Glomerular endothelial cell (primary cell): ENCODE data around the gene CHERP. TPM values are rescaled to one million over a fixed set of nuclear protein-coding genes. Genes with fewer than 3 reads are reported as not detected.

ENCODE experiments used
- DNase-seq: peaks from one replicate; pipeline ENCODE4 v3.0.0-alpha.2; 2011; ENCODE audit warnings: low read depth, low spot score; ENCODE audit errors: extremely low read depth
- total RNA-seq: library from RNA; depleted of rRNA; stranded (reverse); fragments of >200 nt; gene quantifications from 2 replicates; pipeline ENCODE4 v1.2.3, GENCODE V29; 2015

The CHERP gene, protein sequence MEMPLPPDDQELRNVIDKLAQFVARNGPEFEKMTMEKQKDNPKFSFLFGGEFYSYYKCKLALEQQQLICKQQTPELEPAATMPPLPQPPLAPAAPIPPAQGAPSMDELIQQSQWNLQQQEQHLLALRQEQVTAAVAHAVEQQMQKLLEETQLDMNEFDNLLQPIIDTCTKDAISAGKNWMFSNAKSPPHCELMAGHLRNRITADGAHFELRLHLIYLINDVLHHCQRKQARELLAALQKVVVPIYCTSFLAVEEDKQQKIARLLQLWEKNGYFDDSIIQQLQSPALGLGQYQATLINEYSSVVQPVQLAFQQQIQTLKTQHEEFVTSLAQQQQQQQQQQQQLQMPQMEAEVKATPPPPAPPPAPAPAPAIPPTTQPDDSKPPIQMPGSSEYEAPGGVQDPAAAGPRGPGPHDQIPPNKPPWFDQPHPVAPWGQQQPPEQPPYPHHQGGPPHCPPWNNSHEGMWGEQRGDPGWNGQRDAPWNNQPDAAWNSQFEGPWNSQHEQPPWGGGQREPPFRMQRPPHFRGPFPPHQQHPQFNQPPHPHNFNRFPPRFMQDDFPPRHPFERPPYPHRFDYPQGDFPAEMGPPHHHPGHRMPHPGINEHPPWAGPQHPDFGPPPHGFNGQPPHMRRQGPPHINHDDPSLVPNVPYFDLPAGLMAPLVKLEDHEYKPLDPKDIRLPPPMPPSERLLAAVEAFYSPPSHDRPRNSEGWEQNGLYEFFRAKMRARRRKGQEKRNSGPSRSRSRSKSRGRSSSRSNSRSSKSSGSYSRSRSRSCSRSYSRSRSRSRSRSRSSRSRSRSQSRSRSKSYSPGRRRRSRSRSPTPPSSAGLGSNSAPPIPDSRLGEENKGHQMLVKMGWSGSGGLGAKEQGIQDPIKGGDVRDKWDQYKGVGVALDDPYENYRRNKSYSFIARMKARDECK
- total RNA-seq: 9.8 and 22.3 TPM in 2 replicates

DNA sequence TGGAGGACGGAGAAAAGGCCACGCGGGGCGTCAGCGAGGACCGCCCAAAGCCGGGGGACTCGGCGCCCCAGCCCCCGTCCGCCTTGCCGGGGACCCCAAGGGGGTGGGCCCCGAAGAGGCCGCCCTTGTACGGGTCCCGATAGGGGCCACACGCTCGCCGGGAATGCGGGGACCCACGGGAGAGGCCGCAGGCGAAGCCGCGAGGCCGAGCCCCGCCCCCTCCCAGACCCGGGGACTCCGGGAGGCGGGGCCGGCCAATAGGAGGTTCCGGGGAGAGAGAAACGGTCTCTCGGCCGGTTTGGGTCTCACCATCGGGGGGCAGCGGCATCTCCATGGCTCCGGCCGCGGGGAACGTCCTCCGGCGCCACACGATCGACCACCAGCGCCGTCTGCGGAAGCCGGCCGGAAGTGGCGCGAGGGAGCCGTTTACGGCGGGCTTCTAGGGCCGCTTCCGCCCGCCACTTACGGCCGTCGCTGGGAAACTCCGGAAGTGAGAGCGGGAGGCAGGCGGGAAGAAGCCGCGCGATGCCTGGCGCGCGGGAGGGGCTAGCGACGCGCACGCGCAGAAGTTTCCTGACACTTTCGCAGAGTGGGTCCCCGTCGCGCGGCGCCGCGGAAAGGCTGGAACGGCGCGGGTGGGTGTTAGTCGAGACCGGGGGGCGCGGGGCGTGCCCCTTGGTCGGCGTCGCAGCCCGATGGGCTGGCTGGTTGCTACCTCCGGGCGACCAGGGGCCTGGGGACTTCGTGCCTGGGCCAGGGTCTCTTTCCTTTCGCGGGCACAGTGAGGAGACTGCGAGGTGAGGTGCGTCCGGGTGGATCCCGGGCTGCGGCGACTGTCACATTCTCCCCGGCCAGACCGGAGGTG lies at the start of gene CHERP:
TSS of gene CHERP (minus strand) at position 393 of the 865 bp plus-strand sequence. CDS start at position 334, 59 bp downstream.
- DNase-seq: no peak

DNA sequence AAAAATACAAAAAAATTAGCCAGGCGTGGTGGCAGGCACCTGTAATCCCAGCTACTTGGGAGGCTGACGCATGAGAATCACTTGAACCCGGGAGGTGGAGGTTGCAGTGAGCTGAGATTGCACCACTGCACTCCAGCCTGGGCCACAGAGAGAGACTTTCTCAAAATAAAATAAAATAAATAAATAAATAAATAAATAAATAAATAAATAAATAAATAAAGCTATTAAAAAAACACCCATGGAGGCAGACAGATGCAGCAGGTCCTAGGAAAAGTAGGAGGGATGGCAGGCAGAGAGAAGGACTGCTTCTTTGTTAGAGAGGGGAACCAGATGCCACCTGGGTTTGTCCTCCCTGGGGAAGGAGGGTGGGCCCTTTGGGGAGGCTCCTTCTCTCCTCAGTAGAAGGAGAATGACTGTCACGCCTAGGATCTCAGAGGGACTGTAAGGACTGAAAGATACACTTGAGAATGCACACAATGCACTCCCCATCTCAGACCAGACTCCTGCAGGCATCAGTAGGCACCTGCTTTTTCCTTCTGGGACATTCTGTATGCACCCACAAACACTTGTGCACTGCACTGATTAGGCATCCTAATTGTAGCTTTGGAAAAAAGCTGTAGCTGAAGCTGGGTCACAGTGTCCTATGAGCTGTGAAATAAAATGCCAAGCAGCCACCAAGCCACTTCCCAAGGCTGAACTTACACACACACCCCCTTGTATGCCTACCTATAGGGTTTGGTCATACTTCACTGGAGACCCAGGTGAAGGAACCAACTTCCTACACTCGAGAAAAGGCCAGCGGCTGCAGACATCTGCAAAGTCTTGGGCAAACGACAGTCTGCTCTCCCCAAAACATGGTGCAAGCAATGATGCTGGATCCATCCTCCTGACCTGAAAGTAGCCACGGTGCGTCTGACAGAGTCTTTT lies 48.9 kb upstream of the CHERP start:
- DNase-seq: no peak

DNA sequence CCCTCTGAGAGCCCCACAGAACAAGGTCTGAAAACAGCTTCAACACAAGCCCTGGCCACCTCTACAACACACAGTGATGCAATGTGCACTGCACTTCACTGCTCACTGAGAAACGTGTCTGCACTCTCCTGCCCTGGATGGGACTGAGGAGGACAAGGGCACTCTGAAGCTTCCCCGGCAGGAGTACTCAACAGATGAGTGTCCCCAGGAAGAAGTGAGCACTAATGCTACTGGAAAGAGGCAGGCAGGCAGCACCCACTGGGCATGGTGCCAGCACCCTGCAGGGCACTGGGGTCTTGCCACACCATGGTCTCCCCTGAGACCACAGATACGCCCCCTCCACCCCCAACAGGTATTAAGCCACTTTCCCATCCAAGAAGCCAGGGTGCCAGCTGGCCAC lies 47.7 kb upstream of the CHERP start:
- DNase-seq: no peak

DNA sequence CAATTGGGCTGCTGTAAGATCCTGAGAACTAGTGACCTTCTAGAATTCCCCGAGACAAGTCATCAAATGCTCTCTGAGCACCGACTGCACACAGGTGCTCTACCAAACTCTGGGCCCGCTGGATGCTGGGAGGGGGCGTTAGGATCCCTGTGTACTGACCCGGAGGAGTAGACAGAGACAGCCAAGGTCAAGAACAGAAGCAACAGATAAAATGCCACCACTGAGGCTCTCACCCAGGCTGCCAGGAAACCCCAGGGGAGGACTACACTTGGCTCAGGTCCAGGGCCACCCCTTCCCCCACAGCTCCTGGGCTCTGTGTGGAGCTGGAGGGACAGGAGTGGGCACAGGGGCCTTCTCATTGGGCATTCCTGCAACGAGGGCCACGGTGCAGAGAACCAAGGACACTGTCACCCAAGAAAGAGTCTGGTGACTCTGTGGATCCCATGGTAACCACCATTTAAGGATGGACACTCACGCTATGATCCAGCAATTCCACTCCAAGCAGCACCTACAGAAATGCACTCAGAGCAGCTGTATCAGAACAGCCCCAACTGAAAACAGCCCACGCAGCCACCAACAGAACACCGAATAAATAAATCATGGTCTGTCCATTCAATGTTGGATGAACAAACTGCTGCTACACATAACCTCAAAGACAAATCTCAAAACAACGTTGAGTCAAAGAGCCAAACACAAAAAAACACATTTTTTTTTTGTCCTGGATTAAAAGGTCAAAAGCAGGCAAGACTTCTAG lies 46.8 kb upstream of the CHERP start:
- no peak for DNase-seq

DNA sequence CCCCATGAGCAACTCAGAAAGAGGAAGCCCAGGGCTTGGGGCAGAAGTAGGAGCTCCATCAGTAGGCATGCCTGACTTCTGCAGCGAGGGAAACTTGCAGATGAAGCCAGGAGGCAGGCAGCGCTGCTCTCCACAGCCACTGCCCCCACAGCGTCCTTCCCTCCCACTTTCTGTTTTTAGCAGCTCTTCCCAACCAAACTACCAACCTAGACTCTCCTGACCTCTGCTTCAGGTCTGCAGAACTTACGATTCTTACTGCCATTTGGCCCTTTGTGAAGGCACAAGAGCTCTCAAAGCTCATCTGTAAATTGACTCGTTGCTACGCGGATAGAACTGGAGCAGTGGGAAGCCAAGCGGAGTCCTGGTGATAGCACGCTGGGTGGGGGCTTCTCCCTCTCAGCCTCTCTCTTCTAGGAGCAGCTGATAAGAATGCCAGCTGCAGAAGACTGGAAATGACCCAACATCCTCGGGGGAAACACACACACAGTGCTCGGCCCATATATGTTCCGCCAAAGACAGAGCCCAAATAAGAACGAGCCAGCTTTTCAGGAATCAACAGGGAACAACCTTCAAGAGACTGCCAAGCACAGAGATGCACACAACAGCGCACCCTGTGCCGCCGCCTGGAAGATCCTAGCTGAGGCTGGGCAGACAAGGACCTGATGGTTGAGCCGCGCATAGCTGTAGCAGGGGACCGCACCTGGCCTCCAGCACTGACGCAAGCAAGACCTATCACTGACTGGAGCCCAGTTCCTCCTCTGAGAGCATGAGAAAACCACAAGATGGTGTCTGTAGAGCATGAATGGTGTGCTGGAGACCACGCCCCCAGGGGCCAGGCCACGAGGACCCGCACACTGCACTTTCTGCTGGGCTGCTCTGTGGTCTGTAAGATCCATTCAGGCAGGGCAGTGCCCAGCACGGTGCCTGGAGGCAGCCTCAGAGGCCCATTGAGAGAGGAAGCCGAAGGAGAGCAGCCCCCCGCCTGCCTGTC lies 45.9 kb upstream of the CHERP start:
- DNase-seq: no peak

DNA sequence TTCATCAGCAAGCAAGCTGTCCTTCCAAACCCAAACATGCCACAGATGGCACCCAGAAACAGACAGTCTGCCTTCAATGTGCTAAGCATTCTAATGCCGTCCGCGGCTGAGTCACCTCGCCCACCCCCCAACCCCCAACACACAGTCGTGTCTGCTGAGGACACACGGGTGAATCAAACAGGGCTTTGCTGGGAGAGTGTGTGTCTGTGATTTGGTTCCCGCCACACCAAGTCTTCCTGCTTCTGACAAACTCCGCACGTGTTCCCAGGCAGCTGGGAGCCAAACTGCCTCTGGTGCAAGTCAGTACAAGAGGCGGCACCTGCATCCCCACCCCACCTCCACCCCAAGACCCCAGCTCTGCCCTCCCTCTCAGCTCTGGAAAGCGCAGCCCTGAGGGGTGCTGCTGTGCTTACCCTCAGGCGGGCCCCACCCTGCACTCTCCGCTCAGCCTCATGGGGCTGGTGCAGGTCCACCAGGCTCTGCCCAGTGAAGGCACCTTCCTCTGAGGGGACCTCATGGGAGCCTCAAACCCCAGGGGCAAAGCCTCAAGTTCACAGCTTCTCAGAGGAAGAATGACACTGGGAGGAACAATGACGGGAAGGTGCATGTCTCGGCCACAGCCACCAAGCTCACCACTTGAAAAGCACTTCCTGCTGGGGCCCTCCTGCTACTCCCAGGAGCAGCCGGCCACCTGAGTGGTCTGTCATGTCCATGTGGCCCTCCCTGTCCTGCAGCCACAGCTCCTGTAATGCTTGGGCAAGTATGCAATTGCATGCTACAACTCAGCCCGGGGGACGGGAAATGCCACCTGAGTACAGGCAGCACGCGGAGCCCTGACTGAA lies 45.0 kb upstream of the CHERP start:
- no peak for DNase-seq

DNA sequence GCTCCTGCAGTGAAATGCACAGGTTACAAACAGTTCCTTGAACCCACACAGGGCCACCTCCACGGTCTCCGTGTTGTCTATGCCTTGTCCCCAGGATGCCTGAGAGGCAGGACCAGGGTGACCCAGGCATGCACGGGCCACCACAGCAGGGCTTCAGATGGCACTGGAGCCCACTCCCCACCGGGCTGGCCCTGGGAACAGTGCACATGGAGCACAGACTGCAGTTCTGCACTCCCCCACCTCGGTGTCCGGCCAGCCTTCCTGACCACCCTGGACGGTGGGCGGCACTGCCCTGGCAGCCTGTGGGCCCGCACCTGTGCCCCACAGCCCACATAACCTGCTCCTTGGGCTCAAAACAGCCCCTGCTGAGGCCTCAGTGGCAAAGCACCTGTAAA lies 44.2 kb upstream of the CHERP start:
- DNase-seq: no peak

DNA sequence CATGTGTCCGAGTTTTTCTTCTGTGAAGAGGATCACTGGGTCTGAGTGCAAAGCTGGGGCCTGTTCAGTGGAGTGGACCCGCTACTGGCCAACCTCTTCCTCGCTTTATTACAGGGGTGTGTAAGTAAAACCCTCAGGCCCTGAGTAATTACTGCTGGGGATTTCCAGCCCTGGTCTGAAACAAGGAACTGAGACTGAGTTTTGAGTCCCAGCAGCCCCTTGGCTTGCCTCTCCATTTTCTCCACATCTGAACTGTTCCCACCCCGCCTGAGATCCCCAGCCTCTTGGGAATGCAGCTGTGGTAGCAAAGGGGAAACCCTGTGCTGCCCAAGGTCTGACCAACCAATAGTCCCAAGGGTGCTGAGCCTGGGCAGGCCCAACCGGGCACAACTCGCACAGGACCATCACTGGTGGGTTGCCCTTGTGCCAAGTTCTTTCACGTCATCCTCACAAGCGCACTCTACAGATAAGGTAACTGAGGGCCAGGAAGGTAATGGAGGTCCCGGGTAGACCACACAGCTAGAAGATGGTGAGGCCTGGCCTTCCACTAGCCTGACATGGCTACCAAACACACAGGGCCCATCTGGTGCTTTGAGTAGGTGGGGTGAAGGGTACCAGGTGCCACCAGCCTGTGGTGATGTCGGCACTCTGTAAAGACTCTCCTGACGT lies 43.7 kb upstream of the CHERP start:
- no peak for DNase-seq

DNA sequence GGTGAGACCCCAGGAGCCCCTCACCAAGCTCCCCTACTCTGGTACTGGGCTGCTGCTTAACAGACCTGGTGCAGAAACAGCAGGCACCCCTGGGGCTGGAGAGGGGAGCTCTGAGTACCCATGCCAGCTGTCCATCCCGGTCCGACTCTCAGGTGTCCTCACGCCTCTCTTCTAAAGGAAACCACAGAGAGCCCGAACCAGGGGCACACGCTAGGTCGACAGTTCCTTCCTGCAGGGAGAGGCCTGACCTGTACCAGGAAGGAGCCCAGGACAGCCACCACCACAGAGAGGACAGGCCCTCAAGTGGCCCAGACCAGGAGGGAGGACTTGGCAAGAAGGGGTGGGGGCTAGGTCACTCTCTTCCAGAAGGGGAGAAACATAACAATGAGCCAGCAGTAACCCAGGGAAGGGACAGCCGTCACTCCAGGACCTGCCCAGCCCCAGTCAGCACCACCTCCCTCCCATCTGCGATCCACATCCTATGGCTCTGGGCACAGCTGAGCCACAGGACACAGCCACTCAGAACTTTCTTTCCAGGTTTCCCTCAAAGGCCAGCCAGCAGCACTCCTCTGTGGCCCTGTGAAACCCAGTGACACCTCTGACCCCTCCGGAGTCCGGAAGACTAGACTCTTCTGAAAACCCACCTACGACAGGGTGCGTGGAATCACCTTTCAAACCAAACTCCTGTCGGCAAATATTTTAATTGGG lies 43.0 kb upstream of the CHERP start:
- no peak for DNase-seq

DNA sequence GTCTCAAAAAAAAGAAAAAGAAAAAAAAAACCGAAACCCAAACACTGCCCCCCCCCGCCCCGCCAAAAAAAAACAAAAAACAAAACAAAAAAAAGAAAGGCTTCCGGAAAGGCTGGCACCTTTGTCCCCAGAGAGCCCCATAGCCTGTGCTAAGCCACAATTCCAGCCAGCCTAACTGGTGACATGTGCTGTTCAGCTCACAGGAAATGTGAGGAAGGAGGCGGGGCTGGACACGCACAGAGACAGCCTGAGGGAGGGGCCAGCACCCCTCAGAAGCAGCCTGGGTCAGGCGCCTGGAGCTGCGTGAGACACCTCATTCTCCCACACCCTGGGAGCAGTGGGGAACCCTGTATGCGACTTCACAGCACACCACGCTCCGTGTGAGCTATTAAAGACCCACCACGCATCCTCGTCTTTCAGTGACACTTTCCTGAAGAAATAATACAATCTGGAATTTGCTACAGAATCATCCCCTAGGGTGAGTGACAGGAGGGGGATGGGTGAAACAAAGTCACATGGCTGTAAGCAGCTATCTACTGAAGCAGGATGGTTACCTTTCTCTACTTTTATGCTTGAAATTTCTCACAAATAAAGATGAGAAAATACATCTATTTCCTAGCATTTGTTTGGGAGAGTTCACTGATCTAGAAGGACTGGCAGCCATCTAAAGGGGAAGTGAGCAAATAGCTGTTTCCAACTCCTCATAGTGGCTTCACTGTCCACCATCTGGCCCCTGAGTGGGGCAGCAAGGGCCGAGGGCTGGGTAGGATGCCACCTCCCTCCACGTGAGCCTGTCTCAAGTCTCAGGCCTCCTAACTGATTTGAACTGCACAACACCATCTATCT lies 42.2 kb upstream of the CHERP start:
- no peak for DNase-seq

DNA sequence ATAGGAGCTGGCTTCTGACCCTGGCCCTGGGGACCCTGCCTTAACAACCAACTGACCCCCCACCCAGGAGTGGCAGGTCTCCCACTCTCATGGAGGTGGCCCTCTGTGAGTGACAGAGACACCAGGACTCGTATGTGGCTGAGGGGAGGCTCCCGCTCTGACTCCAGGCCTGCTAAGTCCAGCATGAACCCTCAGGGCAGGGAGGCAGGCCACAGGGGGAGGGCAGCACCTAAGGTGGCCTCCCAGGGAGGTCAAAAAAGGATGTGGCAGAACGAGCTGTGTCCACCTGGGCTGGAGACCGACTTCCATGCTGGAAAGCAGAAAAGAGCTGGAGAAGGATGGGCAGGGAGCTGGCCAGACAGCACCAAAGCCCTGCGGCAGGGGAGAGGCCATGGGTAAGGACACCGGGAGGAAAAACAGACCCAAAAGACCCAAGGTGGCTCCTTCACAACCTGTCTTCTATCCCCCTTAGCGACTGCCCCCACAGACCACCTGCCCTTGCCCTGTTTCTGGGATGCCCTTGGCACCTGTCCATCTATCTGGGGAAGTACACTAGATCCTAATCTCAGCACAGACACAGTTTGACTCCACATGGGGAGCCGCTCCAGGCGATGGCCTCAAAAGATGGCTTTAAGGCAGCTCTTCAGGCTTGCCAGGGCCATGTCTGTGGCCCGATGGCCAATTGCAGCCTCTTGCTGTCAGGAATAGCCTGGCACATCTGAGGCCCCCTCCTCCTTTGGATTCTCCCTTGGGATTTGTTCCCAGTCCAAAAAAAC lies 40.4 kb upstream of the CHERP start:
- DNase-seq: no peak

DNA sequence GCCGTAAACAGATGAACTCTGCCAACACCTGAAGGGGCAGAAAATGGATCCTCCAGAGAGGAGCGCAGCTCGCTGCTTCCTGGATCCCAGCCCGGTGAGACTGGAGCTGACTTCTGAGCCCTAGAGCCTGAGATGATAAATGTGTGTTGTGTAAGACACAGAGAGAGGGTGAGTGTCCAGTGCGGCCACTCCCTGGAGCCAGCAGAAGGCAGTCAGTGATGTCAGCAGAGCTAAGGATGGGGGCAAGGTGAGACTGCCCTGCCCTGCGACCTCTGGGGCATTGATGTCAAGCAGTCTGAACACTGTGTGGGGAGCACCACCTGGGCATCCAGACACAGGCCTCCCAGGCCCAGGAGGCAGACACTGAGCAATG lies 39.7 kb upstream of the CHERP start:
- DNase-seq: no peak

DNA sequence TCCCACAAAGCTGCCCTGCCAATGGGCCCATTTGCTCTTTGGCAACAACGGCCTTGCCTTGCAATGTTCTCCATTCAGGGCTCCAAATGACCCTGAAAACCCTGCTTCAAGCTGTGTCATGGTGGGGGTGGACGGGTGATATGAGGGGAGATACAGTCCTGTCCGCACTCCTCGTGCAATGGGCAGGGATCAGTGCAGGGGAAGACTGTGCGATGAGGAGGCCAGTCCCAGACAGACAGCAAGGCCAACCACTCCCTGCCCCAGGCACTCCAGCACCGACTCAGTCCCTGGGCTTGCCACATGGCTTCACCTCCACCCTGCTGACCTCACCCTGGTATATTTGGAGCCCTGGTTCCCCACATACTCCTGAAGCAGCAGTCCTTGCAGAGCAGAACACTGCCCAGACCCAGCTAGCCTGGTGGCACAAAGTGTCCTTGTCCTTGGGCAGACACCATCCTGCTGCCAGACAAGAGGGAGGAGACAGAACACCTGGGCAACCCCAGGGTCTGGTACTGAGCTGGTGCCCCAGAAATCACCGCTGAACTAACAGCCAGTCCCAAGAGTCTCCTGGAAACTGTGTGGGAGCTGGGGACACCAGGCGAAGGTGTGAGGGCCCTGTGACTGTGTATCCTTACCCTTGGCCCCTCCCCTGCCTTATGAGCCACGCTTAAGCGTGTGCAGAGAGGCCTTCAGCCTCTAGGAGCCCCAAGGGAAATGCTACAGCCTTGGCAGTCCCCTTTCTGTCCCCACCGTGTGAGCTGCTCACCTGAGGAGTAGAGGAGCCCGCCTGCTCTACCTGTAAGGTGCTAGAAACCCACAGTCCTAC lies 39.1 kb upstream of the CHERP start:
- DNase-seq: no peak
